COLO829 (cell line): ENCODE measurements around the gene BDKRB1.
"Not testable (repeated sequence)": the region's sequence is repeated elsewhere in the genome, so short reads cannot be mapped to it uniquely, and the experiment has no call there.

Experiments used
- DNase-seq: peaks from one replicate; pipeline ENCODE4 v3.0.0; 2012; ENCODE audit warnings: low spot score

The BDKRB1 gene

DNA sequence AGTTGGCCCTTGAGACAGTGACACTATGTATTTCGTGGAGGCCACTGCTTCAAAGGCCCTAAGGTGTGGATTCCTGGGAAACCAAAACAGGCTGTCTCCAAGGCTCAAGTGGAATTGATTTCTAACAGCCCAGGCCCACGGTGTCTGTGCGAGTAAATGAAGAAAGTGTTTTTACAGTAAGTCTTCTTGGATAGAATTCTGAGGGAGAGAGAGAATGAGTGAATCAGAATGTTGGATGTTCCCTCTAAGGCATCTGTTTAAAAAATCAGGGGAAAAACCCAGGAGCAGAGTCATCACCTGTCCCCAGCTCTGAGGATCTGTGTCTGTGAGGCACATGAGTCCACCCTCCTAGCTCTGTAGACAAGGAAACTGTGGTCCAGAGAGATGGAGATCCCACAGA lies 22.3 kb upstream of the BDKRB1 start:
- DNase-seq = no peak

- no peak for DNase-seq
Measured at GRCh38 chr14:96235426-96235825, 20.6 kb upstream of the BDKRB1 start.

- no peak for DNase-seq
Measured at GRCh38 chr14:96237641-96238040, 18.4 kb upstream of the BDKRB1 start.

GRCh38 chr14:96238676-96239265 lies 17.2 kb upstream of the BDKRB1 start:
- DNase-seq = no peak

GRCh38 chr14:96239711-96240141 lies 16.3 kb upstream of the BDKRB1 start:
- DNase-seq = no peak

DNA sequence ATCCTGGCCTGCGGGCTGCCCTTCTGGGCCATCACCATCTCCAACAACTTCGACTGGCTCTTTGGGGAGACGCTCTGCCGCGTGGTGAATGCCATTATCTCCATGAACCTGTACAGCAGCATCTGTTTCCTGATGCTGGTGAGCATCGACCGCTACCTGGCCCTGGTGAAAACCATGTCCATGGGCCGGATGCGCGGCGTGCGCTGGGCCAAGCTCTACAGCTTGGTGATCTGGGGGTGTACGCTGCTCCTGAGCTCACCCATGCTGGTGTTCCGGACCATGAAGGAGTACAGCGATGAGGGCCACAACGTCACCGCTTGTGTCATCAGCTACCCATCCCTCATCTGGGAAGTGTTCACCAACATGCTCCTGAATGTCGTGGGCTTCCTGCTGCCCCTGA lies 15.4 kb upstream of the BDKRB1 start:
- no peak for DNase-seq

DNA sequence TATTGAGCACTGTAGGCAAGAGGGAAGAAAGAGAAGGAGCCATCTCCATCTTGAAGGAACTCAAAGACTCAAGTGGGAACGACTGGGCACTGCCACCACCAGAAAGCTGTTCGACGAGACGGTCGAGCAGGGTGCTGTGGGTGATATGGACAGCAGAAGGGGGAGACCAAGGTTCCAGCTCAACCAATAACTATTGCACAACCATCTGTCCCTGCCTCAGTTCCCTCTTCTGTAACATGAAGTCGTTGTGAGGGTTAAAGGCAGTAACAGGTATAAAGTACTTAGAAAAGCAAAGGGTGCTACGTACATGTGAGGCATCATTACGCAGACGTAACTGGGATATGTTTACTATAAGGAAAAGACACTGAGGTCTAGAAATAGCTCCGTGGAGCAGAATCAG lies 13.9 kb upstream of the BDKRB1 start:
- DNase-seq = no peak

DNA sequence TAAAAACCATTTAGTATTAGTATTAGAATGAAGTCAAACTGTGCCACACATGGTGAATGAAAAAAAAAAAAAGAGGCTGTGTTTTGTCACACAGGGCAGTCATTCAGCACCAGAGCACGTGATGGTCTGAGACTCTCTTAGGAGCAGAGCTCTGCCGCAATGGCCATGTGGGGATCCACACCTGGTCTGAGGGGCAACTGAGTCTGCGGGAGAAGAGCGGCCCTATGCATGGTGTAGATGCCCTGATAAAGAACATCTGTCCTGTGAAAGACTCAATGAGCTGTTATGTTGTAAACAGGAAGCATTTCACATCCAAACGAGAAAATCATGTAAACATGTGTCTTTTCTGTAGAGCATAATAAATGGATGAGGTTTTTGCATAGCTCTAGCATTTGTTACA lies 12.2 kb upstream of the BDKRB1 start:
- DNase-seq = no peak

GRCh38 chr14:96245074-96245473 lies 10.9 kb upstream of the BDKRB1 start:
- DNase-seq = not testable (repeated sequence)

DNA sequence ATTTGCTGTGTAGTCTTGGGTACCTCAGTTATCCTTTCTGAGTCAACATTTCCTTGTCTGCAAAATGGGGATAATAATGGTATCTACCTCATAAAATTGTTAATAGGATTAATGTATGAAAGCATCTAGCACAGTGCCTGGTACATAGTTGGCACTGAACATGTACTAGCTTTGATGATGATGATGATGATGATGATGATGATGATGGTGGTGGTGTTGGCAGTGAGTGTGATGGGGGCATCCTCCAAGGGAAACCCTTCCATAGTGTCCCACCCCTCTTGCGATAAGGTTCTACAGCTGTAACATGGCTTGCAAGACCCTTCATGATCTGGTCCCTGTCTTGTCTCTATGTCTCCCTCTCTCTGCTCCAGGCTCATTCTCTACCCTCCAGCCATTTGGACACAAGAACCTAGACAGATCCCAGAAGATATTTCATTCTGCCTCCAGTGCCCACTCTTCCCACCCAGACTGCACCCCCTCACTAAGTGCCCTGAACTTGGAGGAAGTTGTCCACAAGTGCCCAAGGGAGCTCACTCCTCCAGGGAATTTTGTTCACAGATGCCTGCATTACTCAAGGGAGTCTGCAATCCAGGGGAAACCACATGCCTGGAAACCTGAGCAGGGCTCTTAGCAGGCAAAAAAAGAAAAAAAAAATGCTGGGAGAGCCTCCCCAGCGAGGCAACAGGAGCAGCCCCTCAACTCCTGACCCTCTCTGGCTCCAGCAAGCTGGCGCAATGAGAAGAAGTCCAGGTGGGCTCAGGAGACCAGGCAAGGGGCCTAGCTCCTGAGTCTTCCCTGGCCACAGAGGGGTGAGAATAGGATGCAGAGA lies 10.1 kb upstream of the BDKRB1 start:
- no peak for DNase-seq

- peak; percentile 78 for DNase-seq
Measured at GRCh38 chr14:96246539-96246847, 9.5 kb upstream of the BDKRB1 start.

GRCh38 chr14:96247031-96247430 lies 9.0 kb upstream of the BDKRB1 start:
- no peak for DNase-seq

- no peak for DNase-seq
Measured at GRCh38 chr14:96249029-96249428, 7.0 kb upstream of the BDKRB1 start.

GRCh38 chr14:96250485-96250884 lies 5.5 kb upstream of the BDKRB1 start:
- no peak for DNase-seq

DNA sequence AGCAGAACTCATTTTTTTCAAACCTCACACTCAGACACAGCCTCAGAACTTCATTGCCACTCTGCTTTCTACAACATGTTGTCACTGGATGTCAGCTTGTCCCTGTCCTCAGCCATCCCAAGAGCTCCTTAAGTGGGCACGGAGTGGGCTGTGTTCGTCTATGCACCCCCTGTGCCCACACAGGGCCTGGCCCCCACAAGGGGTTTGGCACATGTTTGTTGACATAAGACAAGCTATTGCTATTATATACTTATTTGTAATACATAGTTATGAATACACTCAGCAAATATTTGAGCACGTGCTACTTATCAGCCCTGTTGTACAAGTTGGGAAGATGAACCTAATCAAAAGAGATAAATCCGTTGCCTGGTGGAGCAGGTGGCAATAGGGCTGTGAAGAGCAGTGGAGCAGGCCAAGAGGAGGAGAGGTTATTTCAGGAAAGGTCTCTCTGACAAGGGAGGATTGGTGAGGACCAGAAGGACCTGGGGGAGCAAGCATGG lies 4.3 kb upstream of the BDKRB1 start:
- DNase-seq = no peak

DNA sequence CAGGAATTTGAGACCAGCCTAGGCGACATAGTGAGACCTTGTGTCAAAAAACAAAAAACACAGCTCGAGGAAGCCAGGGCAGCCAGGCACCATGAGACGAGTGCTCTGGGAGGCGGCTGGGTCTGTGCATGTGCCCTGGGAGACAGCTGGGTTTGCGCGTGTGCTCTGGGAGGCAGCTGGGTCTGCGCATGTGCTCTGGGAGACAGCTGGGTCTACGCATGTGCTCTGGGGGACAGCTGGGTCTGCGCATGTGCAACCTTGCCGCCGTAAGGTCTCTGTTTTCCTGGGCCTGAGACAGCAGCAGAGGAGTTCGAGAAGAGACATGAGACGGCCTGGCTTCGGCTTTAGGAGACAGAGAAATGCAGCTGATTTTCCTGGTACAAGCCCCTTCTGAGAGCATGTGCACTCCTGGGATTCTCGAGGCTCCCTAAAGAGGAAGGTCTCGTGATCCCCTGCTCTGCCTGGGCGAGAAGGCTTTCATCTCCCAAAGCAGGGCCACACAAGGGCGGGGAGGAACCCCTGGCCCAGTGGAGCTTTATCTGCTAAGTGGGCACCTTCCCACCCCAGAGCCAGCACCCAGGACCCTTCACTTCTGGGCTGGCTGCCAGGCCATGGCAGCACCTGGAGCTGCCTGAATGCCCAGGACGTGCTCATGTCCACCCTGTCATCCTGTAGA lies 3.5 kb upstream of the BDKRB1 start:
- no peak for DNase-seq

- DNase-seq = no peak
Measured at GRCh38 chr14:96252999-96253539, 2.9 kb upstream of the BDKRB1 start.

- DNase-seq = no peak
Measured at GRCh38 chr14:96254687-96255086, 1.3 kb upstream of the BDKRB1 start.

GRCh38 chr14:96256407-96256806 lies 397 bp downstream of the BDKRB1 start:
- DNase-seq = no peak

DNA sequence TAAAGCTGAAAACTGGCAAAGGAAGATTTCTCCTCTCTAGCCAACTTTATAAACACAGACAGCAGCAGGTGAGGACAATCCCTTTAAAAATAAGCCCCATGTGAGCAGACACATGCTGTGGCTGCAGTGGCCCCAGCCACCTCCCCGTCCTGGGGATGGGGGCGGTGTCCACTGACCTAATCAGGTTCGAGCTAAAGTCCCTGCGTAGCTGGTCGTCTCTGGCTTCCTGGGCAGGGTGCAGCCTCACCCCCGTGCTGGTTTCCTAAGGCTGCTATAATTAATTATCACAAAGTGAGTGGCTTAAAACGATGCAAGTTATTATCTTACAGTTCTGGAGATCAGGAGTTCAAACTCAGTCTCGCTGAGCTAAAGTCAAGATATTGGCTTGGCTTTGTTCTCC lies 1.0 kb downstream of the BDKRB1 start:
- DNase-seq = no peak

GRCh38 chr14:96257900-96258299 lies 1.9 kb downstream of the BDKRB1 start:
- DNase-seq = no peak

- DNase-seq = no peak
Measured at GRCh38 chr14:96260341-96260821, 4.4 kb downstream of the BDKRB1 start.

DNA sequence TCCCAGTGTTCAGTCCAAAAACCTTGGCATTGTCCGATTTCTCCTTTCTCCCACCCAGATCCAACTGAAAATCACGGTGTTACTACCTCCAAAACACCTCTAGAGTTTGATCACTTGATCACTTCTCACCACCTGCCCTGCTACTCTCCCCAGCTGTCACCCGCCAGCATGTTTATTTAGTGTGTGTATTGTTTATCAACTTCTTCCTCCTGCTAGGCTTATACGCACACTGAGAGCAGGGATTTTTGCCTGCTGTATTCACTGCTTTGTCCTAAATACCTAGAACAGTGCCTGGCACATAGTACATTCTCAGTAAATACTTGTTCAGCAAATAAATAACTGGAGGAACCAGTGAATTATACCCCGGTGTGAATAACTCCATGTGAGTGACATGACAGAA lies 5.0 kb downstream of the BDKRB1 start:
- no peak for DNase-seq
